Measurements from ENCODE around the gene NCS1.

The NCS1 gene

DNA sequence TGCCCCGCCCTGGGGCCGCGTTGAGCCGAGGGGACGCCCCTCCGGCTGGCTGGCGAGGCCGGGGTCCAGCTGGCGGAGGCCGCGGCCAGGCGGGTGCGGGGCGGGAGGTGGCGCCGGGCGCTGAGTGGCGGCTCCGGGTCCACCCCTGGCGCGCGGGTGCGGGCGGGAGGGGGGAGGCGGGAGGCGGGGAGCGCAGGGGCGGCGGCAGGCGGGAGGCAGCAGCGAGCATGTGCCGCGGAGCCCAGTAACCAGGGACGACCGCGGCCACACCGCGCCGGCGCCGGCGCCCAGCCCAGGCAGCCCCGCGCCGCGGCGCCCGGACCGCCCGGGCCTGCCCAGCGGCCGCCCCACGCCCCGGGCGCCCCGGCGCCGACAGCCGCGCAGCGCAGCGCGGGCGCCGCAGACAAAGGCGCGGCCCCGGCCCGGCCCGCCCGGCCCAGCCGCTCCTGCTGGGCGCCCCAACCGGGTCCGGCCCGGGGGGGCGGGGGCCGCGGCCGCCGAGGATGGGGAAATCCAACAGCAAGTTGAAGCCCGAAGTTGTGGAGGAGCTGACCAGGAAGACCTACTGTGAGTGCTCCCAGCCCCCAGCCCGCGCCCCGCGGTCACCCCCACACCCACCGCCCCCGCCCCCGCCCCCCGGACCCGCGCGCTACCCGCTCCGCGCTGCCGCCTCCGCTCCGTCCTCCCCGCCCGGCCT is at the start of gene NCS1:
NCS1 (plus strand) TSS at position 244 of the 697 bp plus-strand sequence; CDS start at position 504, 260 bp downstream.
- DNase-seq, result no peak

GRCh38 chr9:130122456-130122855 is 49.7 kb upstream of the NCS1 start:
- DNase-seq, result no peak

- no peak for DNase-seq
These were observed 47.9 kb upstream of the NCS1 start for GRCh38 chr9:130124085-130124860.

- DNase-seq, result no peak
These were observed 45.3 kb upstream of the NCS1 start for GRCh38 chr9:130126721-130127433.

- DNase-seq, result no peak
These were observed 44.0 kb upstream of the NCS1 start for GRCh38 chr9:130128251-130128650.

- DNase-seq, result no peak
These were observed 43.3 kb upstream of the NCS1 start for GRCh38 chr9:130128733-130129431.

DNA sequence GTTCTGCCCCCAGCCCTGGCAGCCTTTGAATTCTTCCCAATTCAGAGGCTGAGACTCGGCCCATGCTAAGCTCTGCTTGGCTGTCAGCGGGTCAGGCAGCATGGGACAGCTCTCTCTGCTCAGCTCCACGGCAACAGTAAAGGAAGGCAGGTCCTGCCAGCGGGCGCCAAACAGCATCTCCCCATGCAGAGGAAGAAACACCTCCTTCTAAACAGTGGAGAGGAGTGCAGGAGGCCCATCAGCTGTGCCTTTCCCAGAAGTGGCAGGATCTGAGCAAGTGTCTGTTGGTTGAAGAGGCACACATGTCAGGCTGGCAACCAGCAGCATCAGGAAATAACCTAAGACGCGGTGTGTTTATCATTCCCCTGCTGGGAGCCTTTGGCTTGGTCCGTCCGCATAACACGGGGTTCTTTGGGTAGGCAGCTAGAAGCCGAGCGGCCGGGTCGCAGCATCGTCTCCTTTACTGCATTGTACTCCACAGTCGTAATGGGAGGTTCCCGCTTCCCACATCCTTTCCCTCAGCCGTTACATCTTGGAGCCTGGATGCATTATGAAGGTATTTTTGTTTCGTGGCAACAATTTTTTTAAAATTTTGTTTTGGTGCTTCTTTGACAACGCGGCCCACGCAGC is 42.7 kb upstream of the NCS1 start:
- no peak for DNase-seq

- DNase-seq, result no peak
These were observed 39.5 kb upstream of the NCS1 start for GRCh38 chr9:130132746-130133145.

- no peak for DNase-seq
These were observed 35.0 kb upstream of the NCS1 start for GRCh38 chr9:130137081-130137640.

DNA sequence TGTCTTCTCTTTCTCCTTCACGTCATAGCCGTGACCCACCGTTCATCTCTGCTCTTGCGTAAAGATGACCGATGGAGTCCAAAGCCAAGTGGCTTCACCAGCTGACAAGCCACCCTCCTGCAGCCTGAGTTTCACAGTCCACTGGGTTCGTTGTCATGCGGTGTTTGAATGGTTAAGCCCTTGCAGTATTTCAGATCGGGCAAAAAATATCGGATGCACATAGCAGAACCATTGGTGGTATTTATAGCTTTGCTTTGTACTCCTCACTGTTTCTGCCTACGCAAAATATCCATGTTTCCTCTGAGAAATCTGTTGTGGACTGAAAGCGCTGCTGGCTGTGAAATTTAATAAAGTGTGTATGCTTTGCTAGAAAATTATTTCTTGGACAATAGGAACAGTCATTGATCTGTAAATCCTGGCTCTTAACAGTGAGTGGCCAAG is 34.5 kb upstream of the NCS1 start:
- peak; percentile 18 for DNase-seq

GRCh38 chr9:130138171-130138653 is 34.0 kb upstream of the NCS1 start:
- no peak for DNase-seq

DNA sequence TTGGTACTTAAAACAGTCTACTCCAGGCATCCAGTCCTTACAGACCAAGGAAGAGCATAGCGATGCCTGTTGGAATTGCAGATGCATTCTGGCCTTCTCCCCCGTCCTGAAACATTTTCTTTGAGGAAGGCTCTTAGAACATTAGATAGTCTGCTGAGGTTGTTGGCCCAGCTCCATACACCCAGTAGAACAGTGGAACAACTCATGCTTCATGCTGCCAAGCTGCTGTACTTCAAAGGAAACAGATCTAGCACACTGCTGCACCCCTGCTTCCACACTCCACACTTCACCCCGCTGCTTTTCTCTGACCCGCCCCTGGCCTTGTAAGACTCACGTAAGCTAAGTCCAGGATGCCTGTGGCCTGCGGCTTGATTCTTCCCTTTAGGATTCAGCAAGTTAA is 33.4 kb upstream of the NCS1 start:
- peak; percentile 71 for DNase-seq

DNA sequence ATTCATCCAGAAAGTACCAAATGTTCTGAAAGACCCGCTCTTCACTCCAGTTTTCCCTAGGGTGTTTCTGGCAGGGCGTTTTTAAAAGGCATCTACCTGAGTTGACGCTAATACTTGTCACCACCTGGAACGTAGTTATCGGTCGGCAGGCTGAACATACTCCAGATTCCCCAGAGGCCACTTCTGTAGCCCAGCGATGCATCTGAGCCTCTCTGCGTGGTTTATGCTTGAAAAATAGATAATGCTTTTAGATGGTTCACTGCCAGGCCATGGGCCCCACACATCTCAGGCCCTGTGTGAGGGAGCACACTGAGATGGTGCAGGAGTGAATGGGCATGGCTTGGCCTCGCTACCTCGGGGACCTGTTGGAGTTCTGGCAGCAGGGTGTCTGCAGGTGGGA is 33.0 kb upstream of the NCS1 start:
- peak; percentile 70 for DNase-seq

DNA sequence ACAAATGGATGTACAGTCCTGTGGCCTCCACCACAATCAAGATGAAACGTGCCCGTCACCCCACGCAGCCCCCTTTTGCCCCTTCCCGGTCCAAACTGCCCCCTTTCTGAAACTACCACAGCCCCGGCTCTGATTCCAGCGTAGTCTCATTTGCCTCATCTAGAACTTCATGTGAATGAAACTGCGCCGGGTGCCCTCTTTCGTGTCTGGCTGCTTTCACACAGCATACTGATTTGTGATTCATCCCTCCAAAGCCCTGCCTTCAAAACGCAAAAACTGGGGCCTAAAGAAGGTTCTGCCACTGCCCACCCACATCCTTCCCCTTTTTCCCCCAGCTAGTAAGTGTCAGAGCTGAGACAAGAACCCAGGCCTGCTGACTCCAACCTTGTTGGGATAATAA is 31.5 kb upstream of the NCS1 start:
- DNase-seq, result no peak

DNA sequence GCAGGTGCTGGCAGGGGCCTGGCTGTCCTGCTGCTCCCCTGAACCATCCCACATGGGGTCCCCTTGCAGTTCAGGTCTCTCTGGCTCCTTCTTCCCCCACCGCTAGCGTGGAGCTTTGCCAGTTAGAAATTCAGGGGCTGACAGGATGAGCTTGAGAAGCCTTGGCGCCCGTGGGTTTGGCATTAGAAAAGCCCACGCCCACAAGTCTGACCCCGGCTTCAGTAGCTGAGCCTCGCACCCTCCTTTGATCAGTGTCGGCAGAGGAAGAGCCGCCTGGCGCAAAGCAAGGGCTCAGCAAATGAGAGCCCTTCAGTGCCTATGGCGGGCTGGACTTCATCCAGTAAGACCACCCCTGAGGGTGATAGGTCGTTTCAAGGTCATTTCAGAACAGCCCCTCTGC is 30.1 kb upstream of the NCS1 start:
- DNase-seq, result no peak

DNA sequence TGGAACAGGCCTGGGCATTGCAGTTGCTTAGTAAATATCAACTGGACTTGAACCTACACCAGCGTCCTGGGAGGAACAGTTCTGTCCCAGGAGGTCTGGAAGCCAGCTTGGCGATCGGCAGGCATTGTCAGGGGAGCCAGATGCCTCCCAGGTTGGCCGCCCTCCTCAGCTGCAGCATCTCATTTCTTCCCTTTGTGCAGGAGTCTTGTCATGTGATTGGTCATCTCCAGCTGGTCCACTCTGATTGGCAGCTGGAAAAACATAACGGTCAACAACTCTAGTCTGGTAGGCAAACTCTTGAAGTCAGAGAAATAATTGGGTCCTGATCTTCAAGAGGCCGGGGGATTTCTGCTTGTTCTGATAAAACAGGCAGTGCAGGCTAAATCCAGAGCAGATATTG is 29.6 kb upstream of the NCS1 start:
- no peak for DNase-seq

GRCh38 chr9:130143279-130143893 is 28.8 kb upstream of the NCS1 start:
- DNase-seq, result no peak

GRCh38 chr9:130143958-130144366 is 28.2 kb upstream of the NCS1 start:
- DNase-seq, result peak; percentile 24

- no peak for DNase-seq
These were observed 27.5 kb upstream of the NCS1 start for GRCh38 chr9:130144703-130145102.

DNA sequence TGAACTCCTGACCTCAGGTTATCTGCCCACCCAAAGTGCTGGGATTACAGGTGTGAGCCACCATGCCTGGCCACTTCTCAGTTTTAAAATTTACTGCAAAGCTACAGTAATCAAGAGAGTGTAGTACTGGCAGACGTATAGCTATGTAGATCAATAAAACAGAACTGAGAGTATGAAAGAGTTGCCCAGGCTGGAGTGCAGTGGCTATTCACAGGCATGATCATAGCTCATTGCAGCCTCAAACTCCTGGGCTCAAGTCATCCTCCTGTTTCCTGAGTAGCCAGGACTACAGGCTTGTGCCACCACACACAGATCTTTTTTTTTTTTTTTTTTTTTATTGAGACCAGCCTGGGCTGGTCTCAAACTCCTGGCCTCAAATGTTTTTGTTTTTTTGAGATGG is 26.5 kb upstream of the NCS1 start:
- DNase-seq, result no peak

DNA sequence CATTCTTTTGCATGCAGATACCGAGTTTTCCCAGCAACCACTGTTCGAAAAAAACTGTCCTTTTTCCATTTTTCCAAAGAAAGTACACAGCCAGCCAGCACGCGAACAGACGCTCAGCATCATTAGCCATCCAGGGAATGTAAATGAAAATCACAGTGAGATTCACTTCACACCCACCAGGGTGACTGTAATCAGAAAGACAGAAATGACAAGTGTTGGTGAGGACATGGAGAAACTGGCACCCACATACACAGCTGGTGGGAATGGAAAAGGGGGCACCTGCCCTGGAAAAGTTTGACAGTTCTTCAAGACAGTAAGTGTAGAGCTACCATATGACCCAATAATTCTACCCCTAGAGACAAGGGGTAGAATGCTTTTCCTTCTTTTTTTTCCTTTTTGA is 25.0 kb upstream of the NCS1 start:
- no peak for DNase-seq

- DNase-seq, result no peak
These were observed 24.3 kb upstream of the NCS1 start for GRCh38 chr9:130147910-130148309.

Data from DMS79 (cell line).